Psoas muscle (tissue), 8 donors: ENCODE data around the gene BHMT2. TPM values are rescaled to one million over a fixed set of nuclear protein-coding genes. Genes with fewer than 3 reads are reported as not detected.

Experiments
- ATAC-seq, 4 donors: fragments of 200-7000 bp; cut with Tn5 transposase; one replicate each; pipeline ENCODE4 v1.9.1; 2020; ENCODE audit warnings: moderate library complexity in 3 of 4, mild to moderate bottlenecking in 2 of 4
- DNase-seq, 2 donors: peaks; one replicate each; pipeline ENCODE4 v3.0.0-alpha.2; 2020
- H3K27ac ChIP-seq: fragments of 200-600 bp; one replicate; pipeline ENCODE4 v1.8.0; 2022
- H3K27me3 ChIP-seq, 3 donors: fragments of 200-600 bp in 1 of 3; one replicate each; pipeline versions ENCODE4 v1.6.1 to v1.8.0; 2013 to 2022; ENCODE audit warnings: low read length in 2 of 3, mild to moderate bottlenecking in 2 of 3, moderate library complexity in 1 of 3; ENCODE audit not compliant: insufficient read depth in 3 of 3
- H3K36me3 ChIP-seq, 2 donors: fragments of 200-600 bp in 1 of 2; one replicate each; pipeline versions ENCODE4 v1.6.1 to v1.8.0; 2013 to 2022; ENCODE audit warnings: low read depth in 1 of 2, mild to moderate bottlenecking in 1 of 2, moderate library complexity in 1 of 2; ENCODE audit not compliant: insufficient read depth in 1 of 2
- H3K4me1 ChIP-seq: fragments of 200-600 bp; one replicate; pipeline ENCODE4 v1.8.0; 2022
- H3K4me3 ChIP-seq: fragments of 200-600 bp; one replicate; pipeline ENCODE4 v1.8.0; 2022; ENCODE audit warnings: mild to moderate bottlenecking
- H3K9me3 ChIP-seq: fragments of 200-600 bp; one replicate; pipeline ENCODE4 v1.8.0; 2022
- CTCF ChIP-seq: fragments of 200-600 bp; IDR thresholded peaks from one replicate; pipeline ENCODE4 v1.8.0; 2022; ENCODE audit warnings: antibody characterized with exemption
- WGBS, 3 donors: extraction: QIAGEN DNeasy Blood & Tissue Kit; methylation state at CpG; one replicate each; pipeline versions ENCODE4 v1.1.6 to v1.1.7; 2013; 5-methylcytosine and 5-hydroxymethylcytosine counted together
- intact Hi-C, 2 donors: fragments of 100-400 bp; cut with DNase I; formaldehyde crosslinking; loops; one replicate each; pipeline versions ENCODE4 v1.11.0 to v1.14.2; 2022
- polyA plus RNA-seq, 3 donors: library from polyadenylated mRNA; stranded (reverse); fragments of 200-250 nt; gene quantifications; one replicate each; pipeline ENCODE4 v1.2.3, GENCODE V29; 2013
- total RNA-seq, 4 donors: library from RNA; stranded (reverse); fragmentation: NEBNext Ultra II Directional in 2 of 4; extraction: Animal tissue kit (Norgen Biotek cat#: 25700) in 2 of 4; gene quantifications; one replicate each; pipeline versions ENCODE4 v1.2.1 to v1.2.4, GENCODE V29; 2021 to 2023
- donor health status: healthy with polysubstance abuse.
- donor health status: DM: no; HTN: no; CAD: no; lungs with moderate emphysema.
- donor health status: Bipolar disorder and iron deficiency.
- donor health status: healthy.
- donor health status: DM: yes; HTN: yes; CAD: no.
- donor health status: DM: no; HTN: no; CAD: no.
- donor health status: DM: no; HTN: no; CAD: no.
- donor health status: DM: yes; HTN: yes; CAD: no.

The BHMT2 gene
- total and polyA plus RNA-seq, 7 donors: 1.9 to 20.8 (median 11.9) TPM

- no peaks in the 10 kb centered on the region for H3K9me3 ChIP-seq
- peaks cover 2% of the 10 kb centered on the region for H3K4me1 ChIP-seq
- 59 to 66% (median 65%) methylated on average over 6 of the region's 6 CpGs for WGBS, 3 donors
- H3K36me3 ChIP-seq: no peaks in the 10 kb centered on the region
- no peaks in the 10 kb centered on the region for H3K27me3 ChIP-seq
- DNase-seq: no peak
- no peak for TF ChIP-seq CTCF
- intact Hi-C loops: loop anchor here in 1 of 2 donors (10.0 kb wide), 1 partner anchor 334 kb away; no protein-coding TSS in a partner anchor
- no peak for ATAC-seq
- no peak overlapping the region for H3K4me3 ChIP-seq
- no peak overlapping the region for H3K27ac ChIP-seq
These were observed 61.2 kb downstream of the BHMT2 start for GRCh38 chr5:79130781-79131180.

DNA sequence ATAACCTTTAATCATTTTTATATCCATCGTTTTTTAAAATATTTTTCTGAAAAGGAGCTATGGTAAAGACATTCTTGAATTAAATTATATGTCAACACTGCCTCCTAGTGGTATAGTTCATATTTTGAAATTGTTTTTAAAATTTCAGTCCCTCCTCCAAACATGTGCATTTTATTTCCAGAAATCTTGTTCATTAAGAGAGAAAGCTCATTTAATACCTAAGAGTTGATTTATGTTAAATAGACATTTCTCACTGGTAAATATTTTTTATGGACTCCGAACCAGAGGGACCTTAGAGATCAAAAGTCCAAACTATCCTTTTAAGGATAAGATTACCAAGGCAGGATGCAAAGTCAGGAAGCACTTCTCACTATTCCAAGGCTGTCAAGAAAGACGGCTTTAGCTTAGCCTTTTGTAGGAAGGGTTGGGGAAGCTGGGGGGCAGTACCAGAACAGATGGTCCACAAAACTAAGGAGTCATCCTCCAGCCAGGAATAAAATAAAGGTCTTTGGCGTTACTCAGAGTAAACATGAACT is 63.6 kb downstream of the BHMT2 start:
- 3 to 8% (median 5%) methylated on average over 4 of the region's 4 CpGs for WGBS, 3 donors
- Histone ChIP-seq H3K27ac (peak overlapping the region; percentile 44), H3K4me3 (peak overlapping the region; percentile 57), H3K4me1 (peaks cover 2% of the 10 kb centered on the region), H3K27me3 (no peaks in the 10 kb centered on the region), H3K36me3 (no peaks in the 10 kb centered on the region), H3K9me3 (no peaks in the 10 kb centered on the region)
- TF ChIP-seq CTCF: peak; percentile 59
- intact Hi-C loops: loop anchor here in 1 of 2 donors (1.0 to 10.0 kb wide), 2 partner anchors 112 to 332 kb away; no protein-coding TSS in a partner anchor
- ATAC-seq: peak in 2 of 4 donors; percentile 43 to 81
- no peak for DNase-seq

- ATAC-seq: peak; percentile 34 to 91 (median 74)
- H3K4me1 ChIP-seq: peaks cover 2% of the 10 kb centered on the region
- H3K27ac ChIP-seq: peak overlapping the region; percentile 44
- peak overlapping the region; percentile 57 for H3K4me3 ChIP-seq
- no peaks in the 10 kb centered on the region for H3K27me3 ChIP-seq
- no peaks in the 10 kb centered on the region for H3K9me3 ChIP-seq
- TF ChIP-seq CTCF: peak; percentile 67
- 5 to 7% (median 5%) methylated on average over 10 to 11 of the region's 11 CpGs for WGBS, 3 donors
- intact Hi-C loops: loop anchor here (1.0 to 10.0 kb wide), 3 partner anchors 107 to 331 kb away; no protein-coding TSS in a partner anchor
- DNase-seq: peak; percentile 49 to 70
- no peaks in the 10 kb centered on the region for H3K36me3 ChIP-seq
These were observed 64.3 kb downstream of the BHMT2 start for GRCh38 chr5:79133657-79134451.

GRCh38 chr5:79135790-79136553 is 66.4 kb downstream of the BHMT2 start:
- Histone ChIP-seq H3K4me3 (no peak overlapping the region), H3K4me1 (peaks cover 2% of the 10 kb centered on the region), H3K9me3 (peaks cover 3% of the 10 kb centered on the region), H3K36me3 (no peaks in the 10 kb centered on the region), H3K27me3 (no peaks in the 10 kb centered on the region), H3K27ac (no peak overlapping the region)
- no peak for ATAC-seq
- DNase-seq: no peak
- intact Hi-C loops: loop anchor here (2.0 to 10.0 kb wide), 2 partner anchors 109 to 329 kb away; no protein-coding TSS in a partner anchor
- WGBS, 3 donors: 87 to 92% (median 89%) methylated on average over 5 of the region's 5 CpGs
- TF ChIP-seq CTCF: no peak
